D721Med (cell line): ENCODE data around the gene PER2.
"Not testable (repeated sequence)": the region's sequence is repeated elsewhere in the genome, so short reads cannot be mapped to it uniquely, and the experiment has no call there.

Experiments
- DNase-seq: peaks from one replicate; pipeline ENCODE4 v3.0.0; 2011; ENCODE audit warnings: low spot score; ENCODE audit not compliant: insufficient read length
- FAIRE-seq: peaks from 2 replicates; lab custom pipeline; 2011; peaks lifted over from hg19 to GRCh38; lab: Jason Lieb, UNC
- CTCF ChIP-seq: IDR thresholded peaks from 2 replicates; pipeline ENCODE4 v1.5.1; 2012; ENCODE audit warnings: mild to moderate bottlenecking, control low read depth; ENCODE audit not compliant: insufficient read depth; ENCODE audit errors: missing control alignments

PER2 gene

GRCh38 chr2:238287737-238288649, at the start of gene PER2:
PER2 (minus strand) TSS chr2:238288610; CDS start chr2:238277936, 10,674 bp downstream.
- FAIRE-seq (no peak), DNase-seq (no peak)
- TF ChIP-seq CTCF: peak; percentile 7

GRCh38 chr2:238337846-238338245, 49.4 kb upstream of the PER2 start:
- DNase-seq (no peak), FAIRE-seq (no peak)
- no peak for TF ChIP-seq CTCF

GRCh38 chr2:238336793-238337444, 48.5 kb upstream of the PER2 start:
- TF ChIP-seq CTCF: no peak
- no peak for FAIRE-seq

GRCh38 chr2:238336151-238336550, 47.7 kb upstream of the PER2 start:
- TF ChIP-seq CTCF: no peak
- DNase-seq (no peak), FAIRE-seq (no peak)

More at GRCh38 chr2:238336793-238337444, 48.5 kb upstream of the PER2 start:
- DNase-seq: no peak

GRCh38 chr2:238335591-238335990, 47.2 kb upstream of the PER2 start:
- not testable (repeated sequence) for FAIRE-seq, DNase-seq

GRCh38 chr2:238334885-238335284, 46.5 kb upstream of the PER2 start:
- no peak for FAIRE-seq
- no peak for TF ChIP-seq CTCF
- no peak for DNase-seq

GRCh38 chr2:238331916-238332315, 43.5 kb upstream of the PER2 start:
- FAIRE-seq: no peak
- no peak for TF ChIP-seq CTCF
- no peak for DNase-seq
